Epidermal melanocyte (primary cell): ENCODE results near the gene PAX4.
"Not testable (repeated sequence)": the region's sequence is repeated elsewhere in the genome, so short reads cannot be mapped to it uniquely, and the experiment has no call there.

Source experiments
- DNase-seq: peaks from one replicate; pipeline ENCODE4 v3.0.0; 2011; ENCODE audit warnings: low spot score; ENCODE audit not compliant: insufficient read length

Gene PAX4

GRCh38 chr7:127586346-127586745, 31.6 kb downstream of the PAX4 start:
- no peak for DNase-seq

GRCh38 chr7:127585044-127585953, 32.6 kb downstream of the PAX4 start, which contains the start of gene GCC1:
Gene GCC1, minus strand, starts transcription at chr7:127585596. Its CDS starts 414 bp downstream, at chr7:127585182.
- DNase-seq: peak; percentile 87

GRCh38 chr7:127584648-127585043, 33.3 kb downstream of the PAX4 start:
- DNase-seq: no peak

GRCh38 chr7:127582361-127582760, 35.6 kb downstream of the PAX4 start:
- DNase-seq: no peak

GRCh38 chr7:127581716-127582115, 36.2 kb downstream of the PAX4 start:
- peak; percentile 73 for DNase-seq

GRCh38 chr7:127580612-127581011, 37.3 kb downstream of the PAX4 start:
- no peak for DNase-seq

- no peak for DNase-seq
Measured at GRCh38 chr7:127578711-127579275, 39.1 kb downstream of the PAX4 start.

- no peak for DNase-seq
Measured at GRCh38 chr7:127578036-127578684, 39.8 kb downstream of the PAX4 start.

- DNase-seq: no peak
Measured at GRCh38 chr7:127571741-127572505, 46.0 kb downstream of the PAX4 start.

GRCh38 chr7:127568034-127568433, 49.9 kb downstream of the PAX4 start:
- DNase-seq: not testable (repeated sequence)

GRCh38 chr7:127566242-127566641, 51.7 kb downstream of the PAX4 start:
- no peak for DNase-seq
